GM21825 (cell line): ENCODE data around the gene TPI1.
A peak's percentile ranks its signal among the peaks of the same experiment; 100 is the strongest.

Experiments used
- ATAC-seq: cut with Tn5 transposase; IDR thresholded peaks from one replicate; pipeline ENCODE4 v1.9.1; 2021; ENCODE audit warnings: mild to moderate bottlenecking, moderate library complexity; ENCODE audit not compliant: unreplicated experiment

TPI1 gene

GRCh38 chr12:6828781-6829535, 38.4 kb upstream of the TPI1 start:
- ATAC-seq, result no peak

- no peak for ATAC-seq
These were observed 37.7 kb upstream of the TPI1 start for GRCh38 chr12:6829536-6830220.

GRCh38 chr12:6830286-6830890, 36.9 kb upstream of the TPI1 start:
- no peak for ATAC-seq

- no peak for ATAC-seq
These were observed 36.3 kb upstream of the TPI1 start for GRCh38 chr12:6830999-6831398.

DNA sequence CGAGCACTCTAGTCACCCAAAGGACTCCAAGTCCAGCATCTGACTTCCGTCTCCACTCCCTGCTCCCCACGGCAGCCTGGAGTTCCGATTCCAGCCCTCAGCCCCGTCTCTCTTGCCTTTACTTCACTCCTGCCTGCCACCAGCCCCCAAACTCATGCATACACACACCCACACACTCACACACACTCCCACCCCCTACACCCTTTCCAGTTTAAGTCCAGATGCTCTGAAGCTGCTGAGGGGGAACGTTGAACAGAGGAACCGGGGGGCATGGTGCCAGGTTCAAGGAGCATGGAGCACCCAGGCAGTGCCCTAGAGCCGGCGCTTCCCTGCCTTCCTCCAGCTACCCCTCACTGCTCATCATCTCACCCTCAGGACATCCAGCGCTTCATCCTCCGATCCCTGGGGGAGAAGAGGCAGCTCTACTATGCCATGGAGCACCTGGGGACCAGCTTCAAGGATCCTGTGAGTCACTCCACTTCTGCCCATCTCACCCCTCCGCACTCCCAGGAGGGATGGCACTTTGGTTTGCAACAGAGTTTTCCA, 35.8 kb upstream of the TPI1 start:
- ATAC-seq, result no peak

DNA sequence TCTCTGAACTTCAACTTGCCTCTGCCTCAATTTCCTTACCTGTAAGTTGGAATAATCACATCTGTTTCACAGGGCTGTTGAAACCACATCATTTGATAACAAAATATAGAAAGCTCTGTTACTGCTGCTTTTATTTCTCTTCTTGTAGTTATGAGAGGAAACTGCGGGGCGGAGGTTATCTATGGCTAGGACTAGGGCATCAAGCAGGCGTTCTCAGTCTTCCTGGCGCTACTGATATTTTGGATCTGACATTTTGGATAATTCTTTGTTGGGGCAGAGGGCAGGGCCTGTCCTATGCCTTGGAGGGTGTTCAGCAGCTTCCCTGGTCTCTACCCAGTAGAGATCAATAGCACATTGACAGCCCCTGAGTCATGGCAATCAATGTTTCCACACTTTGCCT, 35.2 kb upstream of the TPI1 start:
- no peak for ATAC-seq

- no peak for ATAC-seq
These were observed 34.0 kb upstream of the TPI1 start for GRCh38 chr12:6833189-6833890.

GRCh38 chr12:6834254-6834653, 33.1 kb upstream of the TPI1 start:
- no peak for ATAC-seq

DNA sequence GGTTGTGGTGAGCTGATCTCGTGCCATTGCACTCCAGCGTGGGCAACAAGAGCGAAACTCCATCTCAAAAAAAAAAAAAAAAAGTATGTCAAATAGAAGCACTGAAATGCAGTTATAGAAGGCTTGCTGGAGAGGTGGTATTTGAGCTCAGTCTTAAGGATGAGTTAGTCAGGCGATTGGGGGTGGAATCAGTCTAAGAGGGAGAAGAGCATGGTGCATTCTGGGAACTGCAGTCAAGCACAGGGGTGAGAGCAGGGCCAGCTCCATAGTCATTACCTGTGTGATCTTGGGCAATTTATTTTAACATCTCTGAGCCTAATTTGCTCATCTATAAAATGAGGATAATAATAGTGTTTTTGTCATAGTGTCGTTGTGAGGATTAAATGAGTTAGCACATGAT, 32.5 kb upstream of the TPI1 start:
- ATAC-seq, result no peak

GRCh38 chr12:6836851-6837250, 30.5 kb upstream of the TPI1 start:
- no peak for ATAC-seq

- ATAC-seq, result no peak
These were observed 29.8 kb upstream of the TPI1 start for GRCh38 chr12:6837370-6838060.

DNA sequence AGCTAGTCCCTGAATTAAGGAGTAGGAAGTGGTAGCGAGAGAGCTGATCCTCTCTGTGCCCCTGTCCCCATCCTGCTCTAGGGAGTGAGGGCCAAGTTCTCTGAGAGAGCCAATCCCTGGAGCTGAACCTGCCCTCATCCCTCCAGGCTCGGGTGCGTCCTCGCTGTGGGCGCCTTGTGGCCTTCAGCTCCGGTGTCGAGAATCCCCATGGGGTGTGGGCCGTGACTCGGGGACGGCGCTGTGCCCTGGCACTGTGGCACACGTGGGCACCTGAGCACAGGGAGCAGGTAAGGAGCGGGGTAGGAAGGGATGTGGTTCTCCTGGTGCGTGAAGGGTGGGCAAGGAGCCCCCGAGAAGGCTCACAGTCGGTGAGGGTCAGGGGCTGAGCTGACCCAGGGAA, 28.5 kb upstream of the TPI1 start:
- ATAC-seq, result no peak

DNA sequence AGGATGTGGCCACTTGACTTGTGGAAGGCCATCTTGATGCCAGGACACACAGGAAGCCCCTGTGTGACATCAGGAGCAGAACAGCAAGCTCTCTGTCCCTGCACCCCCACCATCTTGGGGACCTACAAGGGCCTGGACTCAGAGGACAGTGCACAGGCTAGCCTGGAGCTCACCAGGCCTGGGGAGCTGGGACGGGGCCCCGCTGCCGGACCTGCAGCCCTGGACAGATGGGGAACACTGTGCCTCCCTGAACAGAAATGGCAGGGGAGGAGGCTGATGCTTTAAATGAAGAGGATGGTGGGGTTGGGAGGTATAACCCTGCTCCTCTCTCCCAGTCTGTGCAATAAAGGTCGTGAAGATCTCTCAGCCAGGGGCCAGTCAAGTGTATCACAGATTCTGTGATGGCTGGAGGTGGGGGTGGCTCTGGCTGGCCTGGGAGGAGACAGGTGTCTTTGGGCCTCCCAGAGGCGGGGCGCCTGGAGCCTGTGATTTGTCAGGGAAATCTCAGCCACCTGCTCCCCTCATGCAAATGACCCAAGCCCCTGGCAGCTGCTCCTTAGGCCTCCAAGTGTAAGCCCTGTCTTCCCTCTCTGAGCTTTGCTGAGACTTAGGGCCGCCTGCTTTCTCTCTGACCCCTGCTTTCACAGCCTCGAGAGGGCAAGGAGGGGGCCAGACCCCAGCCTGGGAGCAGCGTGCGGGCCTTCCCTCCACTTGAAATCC, 27.7 kb upstream of the TPI1 start:
- peak; percentile 62 for ATAC-seq

- no peak for ATAC-seq
These were observed 27.0 kb upstream of the TPI1 start for GRCh38 chr12:6840330-6840729.

GRCh38 chr12:6840761-6841515, 26.4 kb upstream of the TPI1 start, which contains the start of gene GNB3:
GNB3 (plus strand) TSS chr12:6840925; CDS start chr12:6841288, 363 bp downstream.
- ATAC-seq, result no peak

GRCh38 chr12:6842075-6842474, 25.3 kb upstream of the TPI1 start:
- ATAC-seq, result no peak

DNA sequence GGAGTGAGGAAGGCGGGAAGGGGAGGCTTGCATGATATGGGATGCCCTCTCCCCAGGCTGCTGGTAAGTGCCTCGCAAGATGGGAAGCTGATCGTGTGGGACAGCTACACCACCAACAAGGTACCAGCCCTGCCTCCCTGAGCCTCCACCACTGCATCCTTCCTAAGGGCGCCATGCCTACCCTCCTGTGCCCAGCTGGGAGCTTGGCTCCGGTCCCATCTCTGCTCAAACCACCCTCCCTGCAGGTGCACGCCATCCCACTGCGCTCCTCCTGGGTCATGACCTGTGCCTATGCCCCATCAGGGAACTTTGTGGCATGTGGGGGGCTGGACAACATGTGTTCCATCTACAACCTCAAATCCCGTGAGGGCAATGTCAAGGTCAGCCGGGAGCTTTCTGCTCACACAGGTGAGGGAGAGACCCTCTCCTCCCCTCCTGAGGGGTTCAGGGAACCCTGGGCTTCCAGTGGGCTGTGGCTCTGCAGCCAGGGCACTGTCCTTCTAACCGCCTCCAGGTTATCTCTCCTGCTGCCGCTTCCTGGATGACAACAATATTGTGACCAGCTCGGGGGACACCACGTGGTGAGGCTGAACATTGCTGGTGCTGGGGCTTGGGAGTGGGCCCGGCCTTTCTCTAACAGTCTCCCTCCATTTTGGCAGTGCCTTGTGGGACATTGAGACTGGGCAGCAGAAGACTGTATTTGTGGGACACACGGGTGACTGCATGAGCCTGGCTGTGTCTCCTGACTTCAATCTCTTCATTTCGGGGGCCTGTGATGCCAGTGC, 24.0 kb upstream of the TPI1 start:
- ATAC-seq, result no peak

GRCh38 chr12:6845395-6845794, 21.9 kb upstream of the TPI1 start:
- ATAC-seq, result no peak
